Neutrophil (primary cell): ENCODE measurements around the gene C13orf46.
"Not testable (repeated sequence)": the region's sequence is repeated elsewhere in the genome, so short reads cannot be mapped to it uniquely, and the experiment has no call there.

Experiments used
- H3K27ac ChIP-seq: fragments of 200-600 bp; sonication (generic); 2 replicates; pipeline ENCODE4 v1.5.1; 2016; ENCODE audit warnings: mild to moderate bottlenecking, moderate library complexity
- H3K27me3 ChIP-seq: fragments of 200-600 bp; sonication (generic); 2 replicates; pipeline ENCODE4 v1.6.0; 2016; ENCODE audit warnings: mild to moderate bottlenecking
- H3K36me3 ChIP-seq: fragments of 200-600 bp; sonication (generic); 2 replicates; pipeline ENCODE4 v1.5.1; 2017
- H3K4me1 ChIP-seq, 2 experiments: fragments of 200-600 bp in 1 of 2; sonication (generic) in 1 of 2; 1 replicate in 1 of 2; 2 replicates in 1 of 2; pipeline versions ENCODE4 v1.5.1 to v1.6.1; 2013 to 2016; ENCODE audit warnings: low read depth in 1 of 2, low read length in 1 of 2, mild to moderate bottlenecking in 1 of 2, moderate library complexity in 1 of 2; ENCODE audit not compliant: control insufficient read depth in 1 of 2, insufficient read depth in 1 of 2
- H3K4me3 ChIP-seq, 2 experiments: fragments of 200-600 bp in 1 of 2; sonication (generic) in 1 of 2; 1 replicate in 1 of 2; 2 replicates in 1 of 2; pipeline ENCODE4 v1.5.1; 2013 to 2016; ENCODE audit warnings: low read depth in 1 of 2, low read length in 1 of 2, mild to moderate bottlenecking in 1 of 2, moderate library complexity in 1 of 2
- H3K9me3 ChIP-seq: fragments of 200-600 bp; sonication (generic); 2 replicates; pipeline ENCODE4 v1.5.1; 2016
- TF ChIP-seq, protein P1 (sequence below): fragments of 200-600 bp; sonication (generic); IDR thresholded peaks from 2 replicates; pipeline ENCODE4 v1.5.1; 2016; ENCODE audit warnings: antibody characterized with exemption

Gene C13orf46

DNA sequence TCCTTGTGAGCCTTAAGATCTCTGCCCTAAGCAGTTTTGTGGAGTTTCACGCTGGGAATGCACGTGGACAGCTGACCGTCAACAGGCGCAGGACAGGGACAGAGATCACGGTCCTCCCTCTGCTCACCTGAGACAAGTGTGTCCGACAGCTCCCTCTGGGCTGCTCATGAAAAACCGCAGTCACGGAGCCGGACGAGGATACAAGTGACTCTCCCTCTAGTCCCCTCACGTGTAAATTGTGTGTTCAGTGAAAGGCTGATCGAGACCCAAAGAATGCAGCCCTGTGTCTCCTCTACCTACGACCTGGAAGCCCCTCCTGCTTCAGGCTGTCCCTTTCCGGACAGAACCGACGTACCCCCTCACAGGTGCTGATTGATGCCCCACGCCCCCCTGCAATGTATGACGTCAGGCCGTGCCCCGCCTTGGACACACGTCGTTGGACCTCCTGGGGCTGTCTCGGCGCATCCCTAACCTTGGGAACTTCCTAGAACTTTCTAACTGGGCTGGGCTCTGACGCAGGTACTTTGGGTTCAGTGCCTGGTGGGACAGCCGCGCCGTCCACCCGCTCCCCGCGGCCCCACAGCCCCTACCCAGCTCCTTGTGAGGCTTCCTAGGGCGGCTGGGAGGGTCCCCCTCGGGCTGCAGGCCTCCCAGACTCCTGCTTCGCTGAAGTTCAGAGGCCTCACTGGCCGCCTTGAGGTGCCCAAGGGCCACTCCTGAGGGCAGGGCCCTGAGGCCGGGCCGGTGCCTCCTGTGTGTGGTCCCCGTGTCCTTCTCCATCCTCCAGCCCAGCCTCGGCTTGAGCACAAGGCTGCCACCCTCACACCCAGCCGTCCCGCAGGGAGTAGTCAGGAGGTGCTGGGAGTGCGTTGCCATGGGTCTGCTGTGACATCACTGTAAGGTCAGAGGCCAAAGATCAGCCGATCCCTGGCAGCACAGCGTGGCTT lies at the start of gene C13orf46:
TSS of gene C13orf46 (minus strand) at position 859 of the 947 bp plus-strand sequence. CDS start at position 780, 79 bp downstream.
- Histone ChIP-seq H3K9me3 (no peaks in the 10 kb centered on the region), H3K4me3 (no peak within 1 kb of the TSS), H3K36me3 (peaks cover 50% of the 10 kb centered on the region), H3K4me1 (no peaks in the 10 kb centered on the region), H3K27ac (no peak within 1 kb of the TSS), H3K27me3 (no peaks in the 10 kb centered on the region)
- TF ChIP-seq, protein P1, sequence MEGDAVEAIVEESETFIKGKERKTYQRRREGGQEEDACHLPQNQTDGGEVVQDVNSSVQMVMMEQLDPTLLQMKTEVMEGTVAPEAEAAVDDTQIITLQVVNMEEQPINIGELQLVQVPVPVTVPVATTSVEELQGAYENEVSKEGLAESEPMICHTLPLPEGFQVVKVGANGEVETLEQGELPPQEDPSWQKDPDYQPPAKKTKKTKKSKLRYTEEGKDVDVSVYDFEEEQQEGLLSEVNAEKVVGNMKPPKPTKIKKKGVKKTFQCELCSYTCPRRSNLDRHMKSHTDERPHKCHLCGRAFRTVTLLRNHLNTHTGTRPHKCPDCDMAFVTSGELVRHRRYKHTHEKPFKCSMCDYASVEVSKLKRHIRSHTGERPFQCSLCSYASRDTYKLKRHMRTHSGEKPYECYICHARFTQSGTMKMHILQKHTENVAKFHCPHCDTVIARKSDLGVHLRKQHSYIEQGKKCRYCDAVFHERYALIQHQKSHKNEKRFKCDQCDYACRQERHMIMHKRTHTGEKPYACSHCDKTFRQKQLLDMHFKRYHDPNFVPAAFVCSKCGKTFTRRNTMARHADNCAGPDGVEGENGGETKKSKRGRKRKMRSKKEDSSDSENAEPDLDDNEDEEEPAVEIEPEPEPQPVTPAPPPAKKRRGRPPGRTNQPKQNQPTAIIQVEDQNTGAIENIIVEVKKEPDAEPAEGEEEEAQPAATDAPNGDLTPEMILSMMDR = no peak

GRCh38 chr13:114022876-114023275 lies 49.0 kb upstream of the C13orf46 start:
- Histone ChIP-seq H3K27ac (no peak overlapping the region), H3K9me3 (no peaks in the 10 kb centered on the region), H3K36me3 (peaks cover 88% of the 10 kb centered on the region), H3K4me3 (no peak overlapping the region), H3K27me3 (no peaks in the 10 kb centered on the region), H3K4me1 (peaks cover 6 to 13% of the 10 kb centered on the region in 2 experiments)
- TF ChIP-seq, protein P1 = no peak

DNA sequence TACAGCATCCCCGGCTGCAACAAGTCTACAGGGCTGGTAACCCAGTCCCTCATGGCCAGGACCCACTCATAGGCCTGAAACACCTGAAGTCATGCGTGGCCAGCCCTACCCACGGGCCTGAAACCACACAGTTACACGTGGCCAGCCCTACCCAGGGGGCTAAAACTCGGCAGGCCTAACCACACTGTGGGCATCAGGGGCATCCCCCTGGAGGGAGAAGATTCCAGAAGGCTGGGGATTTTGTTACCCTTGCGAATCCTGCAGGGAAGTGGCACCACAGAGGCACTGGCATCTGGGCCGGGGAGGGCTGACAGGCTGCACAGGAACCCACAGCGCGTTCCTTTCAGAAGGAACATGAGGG lies 48.4 kb upstream of the C13orf46 start:
- TF ChIP-seq, protein P1 = no peak
- Histone ChIP-seq H3K36me3 (peaks cover 88% of the 10 kb centered on the region), H3K27me3 (no peaks in the 10 kb centered on the region), H3K9me3 (no peaks in the 10 kb centered on the region), H3K4me1 (peaks cover 6 to 13% of the 10 kb centered on the region in 2 experiments), H3K4me3 (no peak overlapping the region), H3K27ac (no peak overlapping the region)

GRCh38 chr13:114021464-114022308 lies 47.8 kb upstream of the C13orf46 start:
- H3K27ac ChIP-seq = no peak overlapping the region
- no peaks in the 10 kb centered on the region for H3K9me3 ChIP-seq
- peaks cover 6 to 13% of the 10 kb centered on the region in 2 experiments for H3K4me1 ChIP-seq
- TF ChIP-seq, protein P1 = no peak
- no peaks in the 10 kb centered on the region for H3K27me3 ChIP-seq
- H3K4me3 ChIP-seq = no peak overlapping the region
- H3K36me3 ChIP-seq = peaks cover 88% of the 10 kb centered on the region

DNA sequence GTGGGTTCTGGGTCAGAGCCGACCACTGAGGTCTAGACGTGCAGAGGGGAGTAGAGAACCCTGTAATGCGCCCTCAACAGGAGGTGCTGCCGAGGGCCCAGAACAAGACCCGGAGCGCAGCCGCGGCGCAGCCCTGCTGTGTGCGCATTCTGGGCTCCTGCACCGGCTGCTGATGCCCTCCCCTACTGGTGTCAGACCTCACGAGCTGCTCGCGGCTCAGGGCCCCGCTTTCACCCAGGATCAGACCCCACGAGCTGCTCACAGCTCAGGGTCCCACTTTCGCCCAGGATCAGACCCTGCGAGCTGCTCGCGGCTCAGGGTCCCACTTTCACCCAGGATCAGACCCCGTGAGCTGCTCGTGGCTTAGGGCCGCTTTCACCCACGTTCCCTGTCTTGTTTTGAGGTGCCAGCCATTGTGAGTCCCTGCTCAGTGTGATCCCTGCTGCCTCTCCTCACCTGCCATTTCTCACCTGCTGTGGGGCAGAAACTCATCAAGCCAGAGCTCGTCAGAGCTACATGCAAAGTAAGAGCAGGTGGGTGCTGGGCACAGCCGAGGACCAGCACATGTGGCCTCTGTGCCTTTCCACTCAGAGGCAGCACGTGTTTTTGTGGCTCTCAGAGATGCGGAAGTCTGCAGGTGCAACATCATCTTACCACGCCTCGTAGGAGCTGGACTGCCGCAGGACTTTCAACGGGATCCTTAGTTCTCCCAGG lies 47.0 kb upstream of the C13orf46 start:
- Histone ChIP-seq H3K4me1 (peaks cover 6 to 13% of the 10 kb centered on the region in 2 experiments), H3K27ac (no peak overlapping the region), H3K27me3 (no peaks in the 10 kb centered on the region), H3K36me3 (peaks cover 88% of the 10 kb centered on the region), H3K9me3 (no peaks in the 10 kb centered on the region), H3K4me3 (no peak overlapping the region)
- TF ChIP-seq, protein P1 = no peak

DNA sequence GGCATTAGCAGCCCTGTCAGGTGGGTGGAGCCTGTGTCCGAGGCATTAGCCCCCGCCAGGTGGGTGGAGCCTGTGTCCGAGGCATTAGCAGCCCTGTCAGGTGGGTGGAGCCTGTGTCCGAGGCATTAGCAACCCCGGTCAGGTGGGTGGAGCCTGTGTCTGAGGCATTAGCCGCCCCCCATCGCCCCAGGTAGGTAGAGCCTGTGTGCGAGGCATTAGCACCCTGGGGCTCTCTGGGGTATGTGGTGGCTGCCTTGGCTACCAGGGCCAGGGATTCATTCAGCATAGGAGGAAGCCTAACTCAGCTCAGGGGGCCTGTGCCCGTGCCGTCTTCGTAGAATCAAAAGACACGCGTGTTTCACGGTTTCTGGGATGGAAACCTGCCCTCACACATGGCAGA lies 46.3 kb upstream of the C13orf46 start:
- H3K27me3 ChIP-seq, H3K27ac ChIP-seq, H3K4me3 ChIP-seq, H3K9me3 ChIP-seq: not testable (repeated sequence)
- H3K36me3 ChIP-seq = peaks cover 88% of the 10 kb centered on the region
- peaks cover 6 to 11% of the 10 kb centered on the region in 2 experiments for H3K4me1 ChIP-seq
